OCI-LY7 (cell line): ENCODE data around the gene PLA2G12A.

ENCODE experiments used
- EZH2phosphoT487 ChIP-seq: fragments of 200-600 bp; sonication (generic); IDR thresholded peaks from 2 replicates; pipeline ENCODE4 v1.6.1; 2018; ENCODE audit warnings: low read depth, borderline replicate concordance, mild to moderate bottlenecking, mixed run types, antibody characterized with exemption, low read length, moderate library complexity, mixed read lengths
- TF ChIP-seq, protein P1 (sequence below): fragments of 200-600 bp; sonication (generic); conservative IDR thresholded peaks from 2 replicates; pipeline ENCODE4 v1.5.1; 2014; ENCODE audit warnings: mild to moderate bottlenecking, antibody characterized with exemption, low read length, moderate library complexity, mixed read lengths

DNA sequence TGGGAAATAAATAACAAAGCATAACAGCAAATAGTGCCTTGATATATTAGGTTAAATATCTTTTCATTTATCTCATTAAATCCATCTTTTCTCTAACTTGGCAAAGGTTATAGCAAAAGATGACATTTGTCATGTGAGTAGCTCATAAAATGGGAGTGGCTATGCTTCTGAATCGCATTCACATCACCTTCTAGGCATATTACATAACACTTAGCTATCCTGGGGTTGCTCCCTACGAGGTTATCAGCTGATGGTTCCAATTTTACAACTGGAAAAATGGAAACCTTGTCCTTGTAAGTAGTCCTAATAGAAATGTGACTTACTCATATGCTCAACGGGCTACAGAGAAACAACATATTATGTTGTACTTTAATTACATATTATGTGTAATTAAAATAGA, 16.4 kb downstream of the PLA2G12A start:
- TF ChIP-seq, protein P1, sequence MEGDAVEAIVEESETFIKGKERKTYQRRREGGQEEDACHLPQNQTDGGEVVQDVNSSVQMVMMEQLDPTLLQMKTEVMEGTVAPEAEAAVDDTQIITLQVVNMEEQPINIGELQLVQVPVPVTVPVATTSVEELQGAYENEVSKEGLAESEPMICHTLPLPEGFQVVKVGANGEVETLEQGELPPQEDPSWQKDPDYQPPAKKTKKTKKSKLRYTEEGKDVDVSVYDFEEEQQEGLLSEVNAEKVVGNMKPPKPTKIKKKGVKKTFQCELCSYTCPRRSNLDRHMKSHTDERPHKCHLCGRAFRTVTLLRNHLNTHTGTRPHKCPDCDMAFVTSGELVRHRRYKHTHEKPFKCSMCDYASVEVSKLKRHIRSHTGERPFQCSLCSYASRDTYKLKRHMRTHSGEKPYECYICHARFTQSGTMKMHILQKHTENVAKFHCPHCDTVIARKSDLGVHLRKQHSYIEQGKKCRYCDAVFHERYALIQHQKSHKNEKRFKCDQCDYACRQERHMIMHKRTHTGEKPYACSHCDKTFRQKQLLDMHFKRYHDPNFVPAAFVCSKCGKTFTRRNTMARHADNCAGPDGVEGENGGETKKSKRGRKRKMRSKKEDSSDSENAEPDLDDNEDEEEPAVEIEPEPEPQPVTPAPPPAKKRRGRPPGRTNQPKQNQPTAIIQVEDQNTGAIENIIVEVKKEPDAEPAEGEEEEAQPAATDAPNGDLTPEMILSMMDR = no peak
- TF ChIP-seq EZH2phosphoT487 = no peak
